Neutrophil (primary cell): ENCODE data around the gene IL17REL.

ENCODE experiments used
- H3K27ac ChIP-seq: fragments of 200-600 bp; sonication (generic); 2 replicates; pipeline ENCODE4 v1.5.1; 2016; ENCODE audit warnings: mild to moderate bottlenecking, moderate library complexity
- H3K27me3 ChIP-seq: fragments of 200-600 bp; sonication (generic); 2 replicates; pipeline ENCODE4 v1.6.0; 2016; ENCODE audit warnings: mild to moderate bottlenecking
- H3K36me3 ChIP-seq: fragments of 200-600 bp; sonication (generic); 2 replicates; pipeline ENCODE4 v1.5.1; 2017
- H3K4me1 ChIP-seq, 2 experiments: fragments of 200-600 bp in 1 of 2; sonication (generic) in 1 of 2; 1 replicate in 1 of 2; 2 replicates in 1 of 2; pipeline versions ENCODE4 v1.5.1 to v1.6.1; 2013 to 2016; ENCODE audit warnings: low read depth in 1 of 2, low read length in 1 of 2, mild to moderate bottlenecking in 1 of 2, moderate library complexity in 1 of 2; ENCODE audit not compliant: control insufficient read depth in 1 of 2, insufficient read depth in 1 of 2
- H3K4me3 ChIP-seq, 2 experiments: fragments of 200-600 bp in 1 of 2; sonication (generic) in 1 of 2; 1 replicate in 1 of 2; 2 replicates in 1 of 2; pipeline ENCODE4 v1.5.1; 2013 to 2016; ENCODE audit warnings: low read depth in 1 of 2, low read length in 1 of 2, mild to moderate bottlenecking in 1 of 2, moderate library complexity in 1 of 2
- H3K9me3 ChIP-seq: fragments of 200-600 bp; sonication (generic); 2 replicates; pipeline ENCODE4 v1.5.1; 2016
- CTCF ChIP-seq: fragments of 200-600 bp; sonication (generic); IDR thresholded peaks from 2 replicates; pipeline ENCODE4 v1.5.1; 2016; ENCODE audit warnings: antibody characterized with exemption

Gene IL17REL

GRCh38 chr22:50012211-50013181, at the start of gene IL17REL:
Gene IL17REL, minus strand, starts transcription at chr22:50012765. Its CDS starts 119 bp downstream, at chr22:50012646.
- H3K36me3 ChIP-seq: no peaks in the 10 kb centered on the region
- no peaks in the 10 kb centered on the region for H3K9me3 ChIP-seq
- no peak within 1 kb of the TSS for H3K4me3 ChIP-seq
- peaks cover 88% of the 10 kb centered on the region for H3K27me3 ChIP-seq
- no peak for TF ChIP-seq CTCF
- no peak within 1 kb of the TSS for H3K27ac ChIP-seq
- H3K4me1 ChIP-seq: no peaks in the 10 kb centered on the region

DNA sequence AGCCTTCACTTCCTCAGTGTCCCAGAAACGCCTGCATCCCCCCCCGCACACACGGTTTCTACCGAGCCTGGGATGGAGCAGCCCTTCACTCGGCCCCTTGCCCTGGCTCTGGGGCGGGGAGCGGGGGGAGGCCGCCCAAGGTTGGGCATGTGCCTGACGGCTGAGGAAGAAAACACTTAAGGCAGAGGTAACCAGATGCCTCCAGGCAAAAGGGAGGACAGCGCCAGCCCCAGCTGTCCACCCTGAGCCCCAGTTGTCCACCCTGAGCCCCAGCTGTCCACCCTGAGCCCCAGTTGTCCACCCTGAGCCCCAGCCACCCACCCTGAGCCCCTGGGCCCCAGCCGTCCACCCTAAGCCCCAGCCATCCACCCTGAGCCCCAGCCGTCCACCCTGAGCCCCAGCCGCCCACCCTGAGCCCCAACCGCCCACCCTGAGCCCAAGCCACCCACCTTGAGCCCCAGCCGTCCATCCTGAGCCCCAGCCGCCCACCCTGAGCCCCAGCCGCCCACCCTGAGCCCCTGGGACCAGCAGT, 49.3 kb upstream of the IL17REL start:
- Histone ChIP-seq H3K36me3 (peaks cover 22% of the 10 kb centered on the region), H3K4me3 (peak overlapping the region; percentile 35 to 45), H3K27ac (peak overlapping the region; percentile 28), H3K4me1 (peaks cover 35 to 42% of the 10 kb centered on the region in 2 experiments), H3K27me3 (peaks cover 27% of the 10 kb centered on the region), H3K9me3 (no peaks in the 10 kb centered on the region)
- no peak for TF ChIP-seq CTCF

- no peaks in the 10 kb centered on the region for H3K9me3 ChIP-seq
- TF ChIP-seq CTCF: no peak
- peaks cover 22% of the 10 kb centered on the region for H3K36me3 ChIP-seq
- peaks cover 35 to 42% of the 10 kb centered on the region in 2 experiments for H3K4me1 ChIP-seq
- H3K4me3 ChIP-seq: peak overlapping the region; percentile 35 to 45
- H3K27ac ChIP-seq: peak overlapping the region; percentile 28
- H3K27me3 ChIP-seq: peaks cover 33% of the 10 kb centered on the region
These were observed 48.7 kb upstream of the IL17REL start for GRCh38 chr22:50061141-50061823.

DNA sequence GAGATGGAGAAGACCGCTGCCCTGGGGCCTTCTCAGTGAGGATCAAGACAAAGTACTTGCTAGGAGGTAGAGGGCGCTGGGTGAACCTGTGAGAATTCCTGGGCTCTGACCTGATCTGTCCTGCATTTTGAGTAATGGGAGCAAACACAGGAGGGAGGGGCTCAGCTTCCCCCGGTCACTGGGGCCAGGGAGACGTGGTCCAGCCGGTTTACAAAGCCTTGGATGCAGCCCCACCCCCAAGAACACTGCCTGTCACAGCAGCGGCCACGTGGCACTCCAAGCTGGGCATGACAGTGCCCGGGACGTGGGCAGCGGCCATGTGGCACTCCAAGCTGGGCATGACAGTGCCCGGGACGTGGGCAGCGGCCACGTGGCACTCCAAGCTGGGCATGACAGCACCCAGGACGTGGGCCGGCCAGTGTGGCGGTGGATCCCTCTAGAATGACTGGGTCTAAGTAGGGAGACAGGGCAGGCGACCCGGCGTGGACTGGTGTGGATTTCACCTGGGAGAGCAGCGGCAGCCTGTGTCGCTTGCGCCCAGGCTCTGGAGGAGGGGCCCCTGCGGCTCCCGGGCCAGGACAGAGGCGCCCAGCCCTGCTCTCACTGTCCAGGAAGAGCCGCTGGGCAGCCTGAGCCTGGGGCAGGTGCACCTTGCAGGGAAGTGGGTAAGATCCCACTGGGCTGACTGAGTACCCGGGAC, 48.0 kb upstream of the IL17REL start:
- H3K4me3 ChIP-seq: peak overlapping the region; percentile 35 to 45
- H3K9me3 ChIP-seq: no peaks in the 10 kb centered on the region
- peak overlapping the region; percentile 28 for H3K27ac ChIP-seq
- peaks cover 35 to 42% of the 10 kb centered on the region in 2 experiments for H3K4me1 ChIP-seq
- peaks cover 19% of the 10 kb centered on the region for H3K36me3 ChIP-seq
- H3K27me3 ChIP-seq: peaks cover 37% of the 10 kb centered on the region
- TF ChIP-seq CTCF: no peak

GRCh38 chr22:50059881-50060262, 47.3 kb upstream of the IL17REL start:
- Histone ChIP-seq H3K36me3 (peaks cover 13% of the 10 kb centered on the region), H3K27ac (no peak overlapping the region), H3K4me3 (no peak overlapping the region), H3K27me3 (peaks cover 37% of the 10 kb centered on the region), H3K4me1 (peaks cover 35 to 42% of the 10 kb centered on the region in 2 experiments), H3K9me3 (no peaks in the 10 kb centered on the region)
- TF ChIP-seq CTCF: no peak
